Transverse colon (tissue), 4 donors: Measurements from ENCODE around the gene IL15RA.

Source experiments
- EP300 ChIP-seq: sonication (generic); formaldehyde crosslinking; IDR thresholded peaks from one replicate; pipeline ENCODE4 v1.6.1; 2017; ENCODE audit warnings: antibody characterized with exemption, low read depth
- POLR2A ChIP-seq: fragments of 450-650 bp; IDR thresholded peaks from one replicate; pipeline ENCODE4 v1.6.1; 2016; ENCODE audit warnings: antibody characterized with exemption, mild to moderate bottlenecking, moderate library complexity
- POLR2AphosphoS5 ChIP-seq, 3 donors: sonication (generic); formaldehyde crosslinking; IDR thresholded peaks; one replicate each; pipeline ENCODE4 v1.6.1; 2016; ENCODE audit warnings: antibody characterized with exemption in 3 of 3
- TF ChIP-seq, protein P1 (sequence below), 5 experiments: fragments of 200-600 bp in 3 of 5; fragments of 450-650 bp in 2 of 5; sonication (generic) in 3 of 5; IDR thresholded peaks; 1 replicate in 2 of 5; 2 replicates in 3 of 5; pipeline ENCODE4 v1.5.1; 2016 to 2017; ENCODE audit warnings: antibody characterized with exemption in 5 of 5, inconsistent platforms in 3 of 5, mild to moderate bottlenecking in 2 of 5, moderate library complexity in 1 of 5

- TF ChIP-seq, protein P1, sequence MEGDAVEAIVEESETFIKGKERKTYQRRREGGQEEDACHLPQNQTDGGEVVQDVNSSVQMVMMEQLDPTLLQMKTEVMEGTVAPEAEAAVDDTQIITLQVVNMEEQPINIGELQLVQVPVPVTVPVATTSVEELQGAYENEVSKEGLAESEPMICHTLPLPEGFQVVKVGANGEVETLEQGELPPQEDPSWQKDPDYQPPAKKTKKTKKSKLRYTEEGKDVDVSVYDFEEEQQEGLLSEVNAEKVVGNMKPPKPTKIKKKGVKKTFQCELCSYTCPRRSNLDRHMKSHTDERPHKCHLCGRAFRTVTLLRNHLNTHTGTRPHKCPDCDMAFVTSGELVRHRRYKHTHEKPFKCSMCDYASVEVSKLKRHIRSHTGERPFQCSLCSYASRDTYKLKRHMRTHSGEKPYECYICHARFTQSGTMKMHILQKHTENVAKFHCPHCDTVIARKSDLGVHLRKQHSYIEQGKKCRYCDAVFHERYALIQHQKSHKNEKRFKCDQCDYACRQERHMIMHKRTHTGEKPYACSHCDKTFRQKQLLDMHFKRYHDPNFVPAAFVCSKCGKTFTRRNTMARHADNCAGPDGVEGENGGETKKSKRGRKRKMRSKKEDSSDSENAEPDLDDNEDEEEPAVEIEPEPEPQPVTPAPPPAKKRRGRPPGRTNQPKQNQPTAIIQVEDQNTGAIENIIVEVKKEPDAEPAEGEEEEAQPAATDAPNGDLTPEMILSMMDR (IDR thresholded peaks at IDR 0.05) = no peak
- TF ChIP-seq POLR2AphosphoS5 (IDR thresholded peaks at IDR 0.05) (no peak), POLR2A (no peak), EP300 (no peak)
Observed at GRCh38 chr10:6012121-6012905, 35.0 kb upstream of the IL15RA start.
